K562 (cell line): ENCODE measurements around the gene SEBOX.

Experiments
- CBFB ChIP-seq: sonication (generic); formaldehyde crosslinking; IDR thresholded peaks from 2 replicates; pipeline ENCODE4 v1.4.0; 2020; ENCODE audit warnings: mild to moderate bottlenecking, missing genetic modification reagents
- CTCF ChIP-seq, 3 experiments: IDR thresholded peaks in 2 of 3; conservative IDR thresholded peaks in 1 of 3; 2 replicates each; pipeline ENCODE4 v1.5.1; 2011 to 2012; ENCODE audit warnings: low read length in 3 of 3, mild to moderate bottlenecking in 3 of 3, control low read depth in 2 of 3, improper control_type of control experiment in 1 of 3, inconsistent platforms in 1 of 3, low read depth in 1 of 3, mixed read lengths in 1 of 3, moderate library complexity in 1 of 3; ENCODE audit not compliant: insufficient read depth in 2 of 3
- EZH2 ChIP-seq: IDR thresholded peaks from 2 replicates; pipeline ENCODE4 v1.6.1; 2012; ENCODE audit warnings: low read depth, mild to moderate bottlenecking, inconsistent platforms, low read length, borderline replicate concordance
- GABPA ChIP-seq: fragments of 200-800 bp; sonication (Bioruptor generic); conservative IDR thresholded peaks from 2 replicates; pipeline ENCODE4 v1.6.1; 2016; ENCODE audit warnings: low read depth, missing genetic modification characterization, missing compliant biosample characterization
- KLF16 ChIP-seq: IDR thresholded peaks from 2 replicates; pipeline ENCODE4 v1.6.1; 2016; ENCODE audit warnings: antibody characterized with exemption
- LCOR ChIP-seq: sonication (generic); formaldehyde crosslinking; IDR thresholded peaks from 2 replicates; pipeline ENCODE4 v1.8.0; 2022; ENCODE audit warnings: mild to moderate bottlenecking, missing genetic modification reagents
- SIN3A ChIP-seq, 2 experiments: fragments of 150-350 bp in 1 of 2; IDR thresholded peaks; 2 replicates each; pipeline ENCODE4 v1.6.1; 2011 to 2016; ENCODE audit warnings: borderline replicate concordance in 2 of 2, low read depth in 2 of 2, low read length in 2 of 2, mild to moderate bottlenecking in 2 of 2, moderate library complexity in 2 of 2; ENCODE audit not compliant: control insufficient read depth in 1 of 2
- ZNF146 ChIP-seq: IDR thresholded peaks from one replicate; pipeline ENCODE4 v1.6.1; 2018; ENCODE audit warnings: missing compliant biosample characterization; ENCODE audit not compliant: unreplicated experiment

- TF ChIP-seq LCOR (CRISPR knock-in tag), result no peak
- no peak for TF ChIP-seq GABPA
- TF ChIP-seq ZNF146 (CRISPR knock-in tag), result no peak
- no peak for TF ChIP-seq SIN3A (IDR thresholded peaks at IDR 0.05; ENCODE audit: borderline replicate concordance in 2 of 2, control insufficient read depth in 1 of 2, low read depth in 2 of 2, low read length in 2 of 2)
- no peak for TF ChIP-seq CBFB (CRISPR knock-in tag)
- TF ChIP-seq CTCF (IDR thresholded peaks at IDR 0.05 in 2 of 3, conservative IDR thresholded peaks at IDR 0.05 in 1 of 3; ENCODE audit: insufficient read depth in 2 of 3, low read depth in 1 of 3, low read length in 3 of 3), result no peak
- TF ChIP-seq EZH2, result no peak
- TF ChIP-seq KLF16, result no peak
Observed at GRCh38 chr17:28340374-28340773, 24.6 kb downstream of the SEBOX start.
